ENCODE measurements around the gene ZSCAN5B. TPM values are rescaled to one million over a fixed set of nuclear protein-coding genes. Genes with fewer than 3 reads are reported as not detected.

Gene ZSCAN5B
- total and polyA plus RNA-seq, 9 of the 15 experiments (the other 6 are each of a cell fraction or from before 2014, with no cell fraction given): 0.03 to 0.07 TPM; not detected in 7

- no peak overlapping the region for H3K4me2 ChIP-seq (ENCODE audit: insufficient read depth, low read length)
- FAIRE-seq (no peak), DNase-seq (ENCODE audit: extremely low read depth in 1 of 4, low spot score in 3 of 4) (no peak), ATAC-seq (no peak)
- H3K4me3 ChIP-seq: no peak overlapping the region
- no peaks in the 10 kb centered on the region for H3K9me1 ChIP-seq (ENCODE audit: control insufficient read depth, insufficient read depth, low read length)
- no TSS peak for BruUV-seq (replicated peaks)
- peaks cover 0 to 9% of the 10 kb centered on the region in 2 experiments; a peak in 2 of 5 replicates for H3K27me3 ChIP-seq (ENCODE audit: control insufficient read depth in 2 of 2, insufficient read depth in 2 of 2, low read length in 2 of 2)
- no peaks in the 10 kb centered on the region; a peak in 1 of 5 replicates for H3K4me1 ChIP-seq (replicated peaks in 1 of 2; ENCODE audit: control insufficient read depth in 2 of 2, insufficient read depth in 2 of 2, low read length in 2 of 2)
- TF ChIP-seq ZFX (CRISPR knock-in tag; IDR thresholded peaks at IDR 0.05) (no peak), ZNF740 (CRISPR knock-in tag; IDR thresholded peaks at IDR 0.05) (no peak), ZNF740 (tag; IDR thresholded peaks at IDR 0.05) (no peak), PKNOX1 (IDR thresholded peaks at IDR 0.05) (no peak), KLF10 (CRISPR knock-in tag; IDR thresholded peaks at IDR 0.05) (no peak), TARDBP (IDR thresholded peaks at IDR 0.05) (no peak)
- H3K9me3 ChIP-seq (replicated peaks; ENCODE audit: control insufficient read depth, insufficient read depth, low read depth, low read length): peaks cover 2% of the 10 kb centered on the region; the same call in 1 of the 2 replicates
- in situ Hi-C loops (cut with MboI): no loop called here
- H2AFZ ChIP-seq (ENCODE audit: low read depth, low read length): no peak overlapping the region
- intact Hi-C loops (cut with micrococcal nuclease): no loop called here
- H3K79me2 ChIP-seq (ENCODE audit: control insufficient read depth, insufficient read depth, low read length): no peaks in the 10 kb centered on the region
- WGBS (ENCODE audit: insufficient coverage, low coverage, missing lambda C conversion rate): 29% methylated on average over 9 of the region's 9 CpGs
- H3K9ac ChIP-seq (ENCODE audit: insufficient read depth in 1 of 2, low read depth in 2 of 2, low read length in 2 of 2): no peak overlapping the region
- ChIA-PET POLR2A (no interaction called here), CTCF (ENCODE audit: low intra/inter-chr PET ratio) (no interaction called here)
- H3K27ac ChIP-seq (ENCODE audit: extremely low read depth, low read depth, low read length): no peak overlapping the region
- no peaks in the 10 kb centered on the region for H3K36me3 ChIP-seq (ENCODE audit: control insufficient read depth, insufficient read depth, low read length)
- H4K20me1 ChIP-seq (replicated peaks; ENCODE audit: control insufficient read depth, insufficient read depth, low read length): no peaks in the 10 kb centered on the region
These were observed 25.9 kb upstream of the ZSCAN5B start for GRCh38 chr19:56223481-56223880.
